ENCODE results near the gene COX8C.
"Not testable (repeated sequence)": the region's sequence is repeated elsewhere in the genome, so short reads cannot be mapped to it uniquely, and the experiment has no call there.

Gene COX8C

DNA sequence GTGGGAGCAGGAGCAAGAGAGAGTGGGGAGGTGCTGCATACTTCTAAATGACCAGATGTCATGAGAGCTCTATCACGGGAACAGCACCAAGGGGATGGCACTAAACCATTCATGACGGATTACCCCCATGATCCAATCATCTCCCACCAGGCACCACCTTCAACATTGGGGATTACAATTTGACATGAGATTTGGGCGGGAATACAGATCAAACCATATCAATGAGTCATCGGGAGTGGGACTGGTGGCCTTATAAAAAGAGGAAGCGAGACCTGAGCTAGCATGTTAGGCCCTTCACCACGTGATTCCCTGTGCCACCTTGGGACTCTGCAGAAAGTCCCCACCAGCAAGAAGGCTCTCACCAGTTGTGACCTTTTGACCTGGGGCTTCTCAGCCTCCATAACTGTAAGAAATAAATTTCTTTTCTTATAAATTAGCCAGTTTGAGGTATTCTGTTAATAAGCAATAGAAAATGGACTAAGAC, 28.7 kb downstream of the COX8C start:
- DNase-seq (ENCODE audit: low spot score): no peak

DNA sequence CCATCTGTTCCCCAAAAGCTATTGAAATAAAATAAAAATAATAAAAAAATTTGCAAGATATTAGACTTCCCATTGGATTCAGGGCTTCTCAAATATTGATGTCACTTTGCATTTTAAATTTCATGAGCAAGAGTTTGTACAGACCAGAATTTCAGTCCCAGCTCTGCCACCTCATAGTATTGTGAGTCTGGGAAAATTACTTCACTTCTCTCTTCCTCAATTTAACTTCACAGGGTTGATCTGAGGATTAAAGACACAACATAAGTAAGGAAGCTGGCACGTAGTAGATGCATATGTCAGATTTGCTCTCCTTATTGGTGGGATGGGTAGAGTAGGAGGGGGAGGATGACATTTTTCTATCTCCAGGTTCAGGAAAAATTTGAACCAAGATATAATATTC, 32.8 kb downstream of the COX8C start:
- DNase-seq (ENCODE audit: low spot score): no peak

GRCh38 chr14:93381644-93382043, 34.7 kb downstream of the COX8C start:
- no peak for DNase-seq (ENCODE audit: low spot score)

GRCh38 chr14:93384256-93384655, 37.3 kb downstream of the COX8C start:
- not testable (repeated sequence) for DNase-seq (ENCODE audit: low spot score)

- no peak for DNase-seq (ENCODE audit: low spot score)
Measured at GRCh38 chr14:93395231-93395630, 48.2 kb downstream of the COX8C start.

DNA sequence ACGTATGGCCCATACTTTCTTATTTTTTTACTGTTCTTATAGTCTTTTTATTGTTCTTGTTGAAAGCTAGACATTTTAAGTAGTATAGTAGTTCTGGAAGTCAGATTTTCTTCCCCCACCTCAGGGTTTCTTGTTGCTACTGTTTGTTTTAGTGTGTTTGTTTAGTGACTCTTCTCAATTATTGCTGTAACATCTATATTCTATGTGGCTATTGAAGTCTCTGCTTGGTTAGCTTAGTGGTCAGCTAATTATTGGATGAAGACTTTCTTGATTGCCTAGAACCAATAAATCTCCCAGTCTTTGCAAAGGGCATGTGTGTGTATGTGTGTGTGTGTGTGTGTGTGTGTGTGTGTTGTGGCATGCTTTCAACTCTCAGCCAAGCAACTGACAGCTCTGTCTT, 49.5 kb downstream of the COX8C start:
- DNase-seq (ENCODE audit: low spot score): no peak

Measured in hematopoietic multipotent progenitor cell treated with erythropoietin and hydrocortisone succinate and interleukin-3 and kit ligand, for 17 days (in vitro differentiated cells).